Skin of body (tissue), 2 donors: Measurements from ENCODE around the gene TTC23. TPM values are rescaled to one million over a fixed set of nuclear protein-coding genes. Genes with fewer than 3 reads are reported as not detected.

Experiments used
- DNase-seq: peaks from one replicate; lab custom pipeline; 2025; lab: John Stamatoyannopoulos, UW
- total RNA-seq: library from RNA; depleted of rRNA; stranded (reverse); fragments of >200 nt; gene quantifications from one replicate; pipeline ENCODE4 v1.2.3, GENCODE V29; 2014

Gene TTC23
- total RNA-seq, 1 donor from 2014 or later, result 29.8 TPM

DNA sequence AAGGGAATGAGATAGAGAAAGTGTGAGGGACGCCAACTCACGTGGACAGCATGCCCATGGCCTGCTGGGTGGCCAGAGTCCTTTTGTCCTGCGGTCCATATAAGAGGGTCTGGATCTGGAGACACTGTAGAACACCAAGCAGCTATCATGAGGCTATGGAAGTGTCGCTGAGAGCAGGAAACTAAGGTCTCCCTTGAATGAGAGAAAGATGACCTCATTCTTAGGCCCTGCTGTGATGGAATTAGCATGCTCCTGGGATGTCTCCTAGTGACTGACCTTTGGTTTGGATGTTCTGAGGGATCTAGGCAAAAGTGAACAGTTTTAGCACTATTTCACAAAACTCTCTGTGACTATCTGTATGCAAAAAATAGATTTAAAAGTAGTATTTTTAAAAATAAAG, 110.1 kb downstream of the TTC23 start:
- no peak for DNase-seq

DNA sequence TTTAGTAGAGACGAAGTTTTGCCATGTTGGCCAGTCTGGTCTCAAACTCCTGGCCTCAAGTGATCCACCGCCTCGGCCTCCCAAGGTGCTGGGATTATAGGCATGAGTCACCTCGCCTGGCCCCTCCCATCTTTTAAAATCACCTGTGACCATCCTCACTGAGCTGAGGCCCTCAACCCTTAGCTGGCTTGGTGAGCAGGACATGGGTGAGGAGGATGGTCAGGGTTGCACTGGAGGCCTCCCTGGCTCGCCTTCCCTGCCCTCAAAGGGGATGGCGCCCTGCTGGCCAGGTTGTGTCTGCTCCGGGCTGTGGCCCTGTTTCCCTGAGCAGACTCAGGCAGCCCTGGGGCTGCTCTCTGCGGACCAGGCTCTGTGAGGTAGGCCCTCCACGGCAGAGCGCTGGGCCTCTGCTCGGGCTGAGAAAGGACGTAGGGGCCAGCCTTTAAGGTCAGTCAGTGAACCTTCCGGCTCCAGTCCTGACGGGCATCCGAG, 110.8 kb downstream of the TTC23 start:
- DNase-seq, result no peak

DNA sequence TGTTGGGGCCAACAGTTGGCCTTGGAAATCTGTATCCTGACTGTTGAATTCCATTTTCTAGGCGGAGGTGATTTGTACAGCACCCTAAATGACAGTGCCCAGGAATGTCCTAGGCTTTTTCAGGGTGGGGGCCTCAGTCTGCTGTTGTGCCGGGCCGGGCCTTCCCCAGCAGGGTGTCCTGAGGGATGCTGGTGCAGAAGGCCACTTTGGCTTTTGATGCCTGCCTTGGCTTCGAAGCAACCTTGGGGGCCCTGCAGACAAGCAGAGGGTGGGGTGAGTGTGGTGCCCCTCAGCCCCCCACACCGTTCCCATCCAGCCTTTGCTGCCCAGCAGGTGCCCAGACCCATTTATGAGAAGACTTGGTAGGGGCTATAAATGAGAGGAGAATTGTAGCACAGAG, 111.5 kb downstream of the TTC23 start:
- no peak for DNase-seq

DNA sequence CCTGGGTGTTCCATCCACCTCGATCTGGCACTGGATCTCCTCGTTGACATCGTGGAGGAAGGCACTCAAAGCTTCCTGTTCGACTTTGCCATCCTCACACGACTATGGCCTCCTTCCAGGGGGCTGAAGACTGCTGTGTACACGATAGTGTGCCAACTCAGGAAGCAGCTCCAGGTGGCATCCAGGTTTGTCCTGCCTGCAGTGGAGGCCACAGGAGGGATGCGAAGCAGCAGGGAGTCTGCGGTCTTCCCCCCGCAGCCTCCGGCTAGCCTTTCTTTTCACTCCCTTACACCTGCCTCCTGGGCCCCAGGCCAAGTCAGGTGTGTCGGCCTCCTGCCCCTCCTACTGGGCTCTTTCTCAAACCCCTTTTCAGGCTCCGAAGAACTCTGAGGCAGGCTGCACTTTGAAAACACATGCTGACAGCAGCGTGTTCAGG, 112.3 kb downstream of the TTC23 start:
- no peak for DNase-seq

DNA sequence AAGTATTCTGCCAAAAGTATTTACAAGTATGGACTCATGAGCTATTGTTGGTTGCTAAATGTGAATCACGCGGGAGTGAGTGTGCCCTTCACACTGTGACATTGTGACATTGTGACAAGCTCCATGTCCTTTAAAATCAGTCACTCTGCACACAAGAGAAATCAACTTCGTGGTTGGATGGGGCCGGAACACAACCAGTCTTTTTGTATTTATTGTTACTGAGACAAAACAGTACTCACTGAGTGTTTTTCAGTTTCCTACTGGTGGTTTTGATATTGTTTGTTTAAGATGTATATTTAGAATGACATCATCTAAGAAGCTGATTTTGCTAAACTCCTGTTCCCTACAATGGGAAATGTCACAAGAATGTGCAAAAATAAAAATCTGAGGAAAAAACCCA, 114.2 kb downstream of the TTC23 start:
- DNase-seq, result no peak

DNA sequence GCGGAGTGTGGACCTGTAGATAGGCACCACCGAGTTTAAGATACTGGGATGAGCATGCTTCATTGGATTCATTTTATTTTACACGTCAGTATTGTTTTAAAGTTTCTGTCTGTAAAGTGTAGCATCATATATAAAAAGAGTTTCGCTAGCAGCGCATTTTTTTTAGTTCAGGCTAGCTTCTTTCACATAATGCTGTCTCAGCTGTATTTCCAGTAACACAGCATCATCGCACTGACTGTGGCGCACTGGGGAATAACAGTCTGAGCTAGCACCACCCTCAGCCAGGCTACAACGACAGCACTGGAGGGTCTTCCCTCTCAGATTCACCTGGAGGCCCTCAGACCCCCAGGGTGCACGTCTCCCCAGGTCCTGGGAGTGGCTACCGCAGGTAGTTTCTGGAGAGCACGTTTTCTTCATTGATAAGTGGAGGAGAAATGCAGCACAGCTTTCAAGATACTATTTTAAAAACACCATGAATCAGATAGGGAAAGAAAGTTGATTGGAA, 115.0 kb downstream of the TTC23 start:
- no peak for DNase-seq

DNA sequence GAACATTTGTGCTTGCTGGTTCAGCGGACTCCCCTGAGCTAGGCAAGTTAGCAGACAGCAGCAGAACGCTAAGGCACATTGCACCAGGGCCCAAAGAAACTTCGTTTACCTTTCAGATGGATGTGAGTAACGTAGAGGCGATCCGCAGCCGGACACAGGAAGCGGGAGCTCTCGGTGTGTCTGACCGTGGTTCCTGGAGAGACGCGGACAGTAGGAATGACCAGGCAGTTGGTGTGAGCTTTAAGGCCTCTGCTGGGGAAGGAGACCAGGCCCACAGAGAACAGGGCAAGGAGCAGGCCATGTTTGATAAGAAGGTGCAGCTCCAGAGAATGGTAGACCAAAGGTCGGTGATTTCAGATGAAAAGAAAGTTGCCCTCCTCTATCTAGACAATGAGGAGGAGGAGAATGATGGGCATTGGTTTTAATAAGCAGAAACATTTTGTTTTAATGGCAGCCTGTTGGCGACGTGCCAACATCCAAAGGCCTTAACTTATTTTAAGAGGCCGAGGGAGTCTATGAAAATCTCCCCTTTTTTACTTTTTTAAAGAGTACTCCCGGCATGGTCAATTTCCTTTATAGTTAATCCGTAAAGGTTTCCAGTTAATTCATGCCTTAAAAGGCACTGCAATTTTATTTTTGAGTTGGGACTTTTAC, 116.6 kb downstream of the TTC23 start:
- DNase-seq, result no peak

DNA sequence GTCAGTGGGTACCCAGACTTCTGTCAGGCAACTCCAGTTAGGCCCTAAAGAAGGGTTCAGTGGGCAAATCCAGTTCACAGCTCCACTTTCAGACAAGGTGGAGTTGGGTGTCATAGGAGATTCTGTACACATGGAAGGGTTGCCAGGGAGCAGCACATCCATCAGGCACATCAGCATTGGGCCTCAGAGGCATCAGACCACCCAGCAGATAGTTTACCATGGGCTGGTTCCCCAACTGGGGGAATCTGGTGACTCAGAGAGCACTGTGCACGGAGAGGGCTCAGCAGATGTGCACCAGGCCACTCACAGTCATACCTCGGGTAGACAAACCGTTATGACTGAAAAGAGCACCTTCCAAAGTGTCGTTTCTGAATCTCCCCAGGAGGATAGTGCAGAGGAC, 117.3 kb downstream of the TTC23 start:
- no peak for DNase-seq

DNA sequence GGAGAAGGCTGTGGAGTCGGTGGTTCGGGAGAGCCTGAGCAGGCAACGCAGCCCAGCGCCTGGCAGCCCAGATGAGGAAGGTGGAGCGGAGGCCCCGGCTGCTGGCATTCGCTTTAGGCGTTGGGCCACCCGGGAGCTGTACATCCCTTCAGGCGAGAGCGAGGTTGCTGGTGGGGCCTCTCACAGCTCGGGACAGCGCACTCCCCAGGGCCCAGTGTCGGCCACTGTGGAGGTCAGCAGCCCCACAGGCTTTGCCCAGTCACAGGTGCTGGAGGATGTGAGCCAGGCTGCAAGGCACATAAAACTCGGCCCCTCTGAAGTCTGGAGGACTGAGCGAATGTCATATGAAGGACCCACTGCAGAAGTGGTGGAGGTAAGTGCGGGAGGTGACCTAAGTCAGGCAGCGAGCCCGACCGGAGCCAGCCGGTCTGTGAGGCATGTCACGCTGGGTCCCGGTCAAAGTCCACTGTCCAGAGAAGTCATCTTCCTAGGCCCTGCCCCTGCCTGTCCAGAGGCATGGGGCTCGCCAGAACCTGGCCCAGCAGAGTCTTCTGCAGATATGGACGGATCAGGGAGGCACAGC, 117.8 kb downstream of the TTC23 start:
- DNase-seq, result no peak

DNA sequence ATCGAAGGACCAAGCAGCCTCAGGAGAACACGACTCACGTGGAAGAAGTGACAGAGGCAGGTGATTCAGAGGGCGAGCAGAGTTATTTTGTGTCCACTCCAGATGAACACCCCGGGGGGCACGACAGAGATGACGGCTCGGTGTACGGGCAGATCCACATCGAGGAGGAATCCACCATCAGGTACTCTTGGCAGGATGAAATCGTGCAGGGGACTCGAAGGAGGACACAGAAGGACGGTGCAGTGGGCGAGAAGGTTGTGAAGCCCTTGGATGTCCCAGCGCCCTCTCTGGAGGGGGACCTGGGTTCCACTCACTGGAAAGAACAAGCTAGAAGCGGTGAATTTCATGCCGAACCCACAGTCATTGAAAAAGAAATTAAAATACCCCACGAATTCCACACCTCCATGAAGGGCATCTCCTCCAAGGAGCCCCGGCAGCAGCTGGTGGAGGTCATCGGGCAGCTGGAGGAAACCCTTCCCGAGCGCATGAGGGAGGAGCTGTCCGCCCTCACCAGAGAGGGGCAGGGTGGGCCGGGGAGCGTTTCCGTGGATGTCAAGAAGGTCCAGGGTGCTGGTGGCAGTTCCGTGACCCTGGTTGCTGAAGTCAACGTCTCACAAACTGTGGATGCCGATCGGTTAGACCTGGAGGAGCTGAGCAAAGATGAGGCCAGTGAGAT, 118.5 kb downstream of the TTC23 start:
- no peak for DNase-seq

DNA sequence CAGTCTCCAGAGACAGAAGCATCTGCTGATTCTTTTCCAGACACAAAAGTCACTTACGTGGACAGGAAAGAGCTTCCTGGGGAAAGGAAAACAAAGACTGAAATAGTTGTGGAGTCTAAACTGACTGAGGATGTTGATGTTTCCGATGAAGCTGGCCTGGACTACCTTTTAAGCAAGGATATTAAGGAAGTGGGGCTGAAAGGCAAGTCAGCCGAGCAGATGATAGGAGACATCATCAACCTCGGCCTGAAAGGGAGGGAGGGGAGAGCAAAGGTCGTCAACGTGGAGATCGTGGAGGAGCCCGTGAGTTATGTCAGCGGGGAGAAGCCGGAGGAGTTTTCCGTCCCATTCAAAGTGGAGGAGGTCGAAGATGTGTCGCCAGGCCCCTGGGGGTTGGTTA, 119.1 kb downstream of the TTC23 start:
- no peak for DNase-seq

DNA sequence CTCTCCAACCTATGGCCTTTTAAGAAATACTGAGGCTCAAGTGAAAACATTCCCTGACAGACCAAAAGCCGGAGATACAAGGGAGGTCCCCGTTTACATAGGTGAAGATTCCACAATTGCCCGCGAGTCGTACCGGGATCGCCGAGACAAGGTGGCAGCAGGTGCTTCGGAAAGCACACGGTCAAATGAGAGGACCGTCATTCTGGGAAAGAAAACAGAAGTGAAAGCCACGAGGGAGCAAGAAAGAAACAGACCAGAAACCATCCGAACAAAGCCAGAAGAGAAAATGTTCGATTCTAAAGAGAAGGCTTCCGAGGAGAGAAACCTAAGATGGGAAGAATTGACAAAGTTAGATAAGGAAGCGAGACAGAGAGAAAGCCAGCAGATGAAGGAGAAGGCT, 119.7 kb downstream of the TTC23 start:
- DNase-seq, result no peak

DNA sequence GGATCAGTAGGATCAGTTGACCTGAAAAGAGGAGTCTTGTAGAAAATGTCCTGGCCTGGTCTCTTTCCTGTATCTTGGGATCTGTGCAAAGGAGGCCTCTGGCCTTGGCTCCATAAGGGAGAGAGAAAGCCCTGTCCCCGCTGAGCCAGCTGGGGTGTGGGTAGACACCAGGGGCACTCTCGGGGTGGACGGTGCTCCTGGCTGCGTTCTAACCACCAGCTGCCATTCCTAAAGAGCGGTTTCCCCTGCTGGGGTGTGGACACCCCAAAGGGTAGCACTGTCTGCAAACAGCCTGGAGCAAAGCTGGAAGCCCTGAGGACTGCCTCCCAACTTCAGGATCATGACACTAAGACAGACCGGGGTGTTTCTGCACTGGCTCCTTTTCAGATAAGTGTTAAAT, 121.0 kb downstream of the TTC23 start:
- DNase-seq, result no peak

DNA sequence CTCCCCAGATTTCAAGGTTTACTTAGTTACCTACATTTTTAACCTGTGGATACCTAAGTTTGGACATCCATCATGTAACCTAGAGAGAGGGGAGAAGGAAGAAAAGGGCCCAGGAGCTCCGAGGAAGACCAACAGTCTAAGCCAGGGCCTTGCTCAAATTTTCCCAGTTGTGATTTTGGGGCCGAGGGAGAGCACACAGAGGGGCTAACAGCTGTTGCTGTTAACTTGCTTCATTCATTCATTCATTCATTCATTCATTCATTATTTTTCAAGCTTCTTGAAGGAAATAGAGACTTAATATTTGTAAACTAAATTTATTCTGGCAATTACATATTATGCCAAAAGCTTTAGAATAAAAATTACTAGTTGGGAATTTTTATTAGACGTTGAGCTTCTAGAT, 121.6 kb downstream of the TTC23 start:
- DNase-seq, result no peak

DNA sequence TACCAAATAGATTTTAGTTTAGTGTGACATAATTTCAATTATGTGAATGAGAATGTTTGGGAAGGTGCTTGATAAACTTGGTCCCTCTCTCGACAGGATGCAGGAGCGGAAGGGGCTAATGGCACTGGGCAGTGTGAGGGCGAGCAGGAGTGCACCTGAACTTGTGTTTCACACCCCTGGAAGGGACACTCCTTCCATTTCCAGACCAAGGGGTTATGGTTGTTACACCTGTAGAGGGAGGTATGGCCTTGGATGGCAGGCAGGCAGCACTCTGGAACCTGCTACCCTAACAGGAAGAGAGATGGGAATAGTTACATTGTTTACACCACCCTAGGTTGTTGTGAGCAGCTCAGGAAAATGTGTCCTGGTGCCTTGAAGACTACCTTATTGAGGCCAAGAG, 122.5 kb downstream of the TTC23 start:
- DNase-seq, result no peak

DNA sequence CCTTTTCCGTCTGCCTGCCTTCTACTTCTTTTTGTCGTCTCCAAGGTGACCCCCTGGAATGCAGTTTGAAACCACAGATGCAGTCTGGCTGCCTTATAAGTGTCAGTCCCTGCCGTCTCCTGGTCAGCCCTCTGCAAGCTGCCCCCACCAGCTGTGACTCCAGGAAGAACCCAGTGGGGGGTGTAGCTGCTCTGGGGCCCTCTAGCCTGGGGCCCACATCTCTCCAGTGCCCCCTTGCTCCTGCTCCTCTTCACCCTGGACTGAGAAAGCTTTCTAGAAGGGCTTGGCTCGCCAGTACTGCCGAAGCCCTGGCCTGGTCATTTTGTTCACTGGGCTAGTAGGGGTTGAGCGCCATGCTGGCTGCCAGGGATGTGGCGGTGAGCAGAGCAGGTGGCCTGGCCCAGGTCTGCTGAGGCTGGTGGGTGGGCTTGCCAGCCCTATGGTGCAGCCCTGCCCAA, 123.2 kb downstream of the TTC23 start:
- no peak for DNase-seq

DNA sequence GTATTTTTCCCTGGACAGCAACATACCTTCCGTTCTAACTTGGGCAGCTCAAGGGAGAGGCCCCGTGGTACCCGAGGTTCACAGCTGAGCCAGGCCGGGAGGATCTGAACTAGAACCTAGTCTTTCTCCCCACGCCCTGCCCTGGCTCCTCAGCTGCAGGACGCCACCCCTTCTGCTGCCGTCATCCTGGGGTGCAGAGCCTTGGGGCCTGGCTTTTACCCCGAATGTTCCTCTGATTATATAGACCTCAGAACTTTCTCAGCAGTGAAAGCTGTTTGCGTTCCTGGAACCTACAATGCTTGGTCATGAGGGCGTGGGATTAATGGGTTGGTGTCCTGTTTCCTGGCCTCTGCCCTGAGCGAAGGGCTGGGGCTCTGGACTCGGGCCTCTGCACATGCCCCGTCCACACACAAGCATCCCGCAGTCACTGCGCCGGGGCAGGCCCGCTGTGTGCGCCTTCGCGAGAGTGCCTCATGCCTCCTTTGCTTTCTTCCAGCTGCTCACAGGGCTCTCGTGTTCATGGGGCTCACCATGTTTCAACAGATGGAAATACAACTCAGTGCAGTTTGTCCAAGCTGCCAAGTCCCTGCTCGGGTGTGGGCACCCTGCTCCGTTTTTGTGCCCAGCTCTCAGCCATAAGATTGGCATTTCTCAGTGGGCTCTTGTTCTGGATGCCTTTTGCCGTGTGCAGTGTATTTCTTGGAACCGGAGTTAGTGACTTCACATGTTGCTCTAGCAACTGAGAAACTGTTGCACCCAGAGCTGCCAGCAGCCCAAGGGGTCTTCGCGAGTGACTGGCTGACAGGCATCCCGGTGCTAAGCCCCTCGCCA, 124.1 kb downstream of the TTC23 start:
- DNase-seq, result no peak

DNA sequence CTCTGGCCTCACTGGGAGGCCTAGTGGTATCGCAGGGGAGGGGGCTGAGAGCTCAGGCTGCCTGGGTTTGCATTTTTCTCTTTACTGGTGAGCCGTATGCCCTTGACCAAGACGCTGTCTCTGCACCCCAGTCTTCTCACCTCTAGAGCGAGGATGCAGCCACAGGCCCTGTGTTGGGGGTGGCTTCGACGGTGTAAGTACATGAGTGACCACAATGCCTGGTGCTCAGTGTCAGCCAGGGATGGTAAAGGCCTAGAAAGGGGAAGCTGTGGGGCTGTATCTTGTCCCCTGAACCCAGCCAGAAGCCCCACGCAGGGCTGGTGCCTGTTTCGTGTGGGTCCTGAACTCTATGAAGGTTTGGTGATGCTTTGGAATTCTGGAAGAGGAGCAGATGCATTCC, 124.7 kb downstream of the TTC23 start:
- no peak for DNase-seq

DNA sequence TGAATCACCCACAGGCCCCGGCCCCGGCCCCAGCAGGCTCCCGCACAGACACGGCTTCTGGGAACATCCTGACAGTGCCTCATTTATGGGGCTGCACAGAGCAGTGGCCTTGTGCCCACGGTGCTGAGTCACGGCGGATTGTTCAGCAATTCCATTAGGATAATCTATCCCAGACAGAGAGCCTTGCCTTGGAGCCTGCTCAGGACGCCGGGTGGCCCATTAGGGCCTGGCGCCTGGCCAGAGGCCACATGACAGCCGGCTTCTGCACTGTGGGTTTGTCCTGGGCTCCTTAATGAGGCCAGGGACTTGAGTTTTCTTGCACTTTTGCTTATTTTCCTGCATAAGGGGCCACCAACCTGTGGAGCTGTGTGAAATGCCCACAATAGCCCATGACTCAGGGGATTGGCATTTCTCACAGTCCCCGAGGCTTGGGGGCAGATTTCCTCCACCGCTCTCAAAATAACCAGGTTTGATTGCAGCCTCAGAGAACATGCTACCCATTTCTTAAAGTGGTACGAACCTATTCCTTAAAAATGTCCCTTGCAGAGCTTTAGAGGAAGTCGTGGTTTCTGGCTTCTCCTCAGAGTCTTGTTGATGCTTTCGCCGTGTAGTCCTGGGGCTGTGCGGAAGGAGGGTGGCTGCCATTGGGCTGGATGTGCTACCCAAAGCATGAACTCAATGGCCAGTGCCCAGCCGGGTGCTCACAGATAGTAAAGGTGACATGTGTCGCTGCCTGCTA, 125.5 kb downstream of the TTC23 start:
- peak; percentile 90 for DNase-seq

DNA sequence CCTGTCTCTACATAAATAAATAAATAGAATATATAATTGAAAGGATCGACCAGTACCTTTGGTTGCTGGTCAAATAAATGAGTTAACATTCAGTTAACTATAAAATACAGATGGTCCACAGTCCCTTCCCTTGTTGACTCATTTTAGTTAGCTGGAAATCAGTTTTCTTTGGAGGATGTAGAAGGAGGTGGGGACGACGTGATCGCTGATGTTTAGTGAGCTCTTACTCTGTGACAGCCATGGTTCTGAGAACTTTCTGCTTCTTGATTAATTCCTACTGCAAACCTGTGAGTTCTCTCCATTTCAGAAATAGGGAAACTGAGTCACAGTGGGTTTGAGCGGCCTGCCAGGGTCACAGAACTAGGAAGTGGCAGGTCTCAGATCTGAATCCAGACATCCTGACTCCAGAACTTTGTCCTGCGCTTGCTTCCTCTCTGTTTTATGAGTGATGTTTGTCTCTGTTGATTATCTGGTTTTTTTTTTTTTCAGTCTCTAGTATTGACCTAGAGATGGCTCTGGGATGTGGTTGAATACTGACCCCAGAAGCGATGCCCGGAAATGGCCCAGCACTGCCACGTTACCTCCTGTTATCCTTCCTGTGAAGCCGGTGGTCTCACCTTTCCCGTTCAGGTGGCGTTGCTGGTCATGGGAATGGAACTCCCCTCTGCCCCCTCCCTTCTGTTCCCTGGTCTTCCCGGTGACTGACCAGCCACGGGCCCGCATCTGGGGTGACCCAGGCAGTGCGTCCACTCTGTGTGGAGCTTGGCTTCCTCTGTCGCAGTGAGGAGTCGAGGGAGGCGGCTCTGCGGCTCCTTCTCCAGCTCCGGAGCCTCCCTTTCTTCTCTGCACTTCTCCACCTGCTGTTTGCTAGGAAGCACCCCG, 126.3 kb downstream of the TTC23 start:
- no peak for DNase-seq
